ENCODE measurements around the gene LTBP3.

Gene LTBP3

DNA sequence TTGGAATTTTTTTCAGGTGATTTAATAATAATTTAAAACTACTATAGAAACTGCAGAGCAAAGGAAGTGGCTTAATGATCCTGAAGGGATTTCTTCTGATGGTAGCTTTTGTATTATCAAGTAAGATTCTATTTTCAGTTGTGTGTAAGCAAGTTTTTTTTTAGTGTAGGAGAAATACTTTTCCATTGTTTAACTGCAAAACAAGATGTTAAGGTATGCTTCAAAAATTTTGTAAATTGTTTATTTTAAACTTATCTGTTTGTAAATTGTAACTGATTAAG lies 55.9 kb downstream of the LTBP3 start:
- Histone ChIP-seq H3K9ac (ENCODE audit: insufficient read length, low read depth) (peak overlapping the region; percentile 95), H3K9me3 (ENCODE audit: insufficient read depth, low read length) (no peaks in the 10 kb centered on the region), H3K27me3 (ENCODE audit: insufficient read depth, insufficient read length) (no peaks in the 10 kb centered on the region), H3K4me3 (ENCODE audit: insufficient read length, low read depth) (peak overlapping the region; percentile 95), H3K36me3 (ENCODE audit: insufficient read depth, insufficient read length, low read length) (peaks cover 66% of the 10 kb centered on the region), H3K4me1 (ENCODE audit: insufficient read depth, insufficient read length) (no peaks in the 10 kb centered on the region)
- DNase-seq (ENCODE audit: low read depth, low spot score), result no peak
- no peak for TF ChIP-seq SUZ12 (IDR thresholded peaks at IDR 0.05; ENCODE audit: extremely low read depth, insufficient read depth, insufficient read length)
- TF ChIP-seq ZNF274 (IDR thresholded peaks at IDR 0.05; ENCODE audit: low read depth, low read length), result no peak
- TF ChIP-seq YY1 (IDR thresholded peaks at IDR 0.05; ENCODE audit: insufficient read depth, insufficient read length), result no peak

GRCh38 chr11:65501472-65502273 lies 56.5 kb downstream of the LTBP3 start:
- TF ChIP-seq YY1 (IDR thresholded peaks at IDR 0.05; ENCODE audit: insufficient read depth, insufficient read length) (no peak), ZNF274 (IDR thresholded peaks at IDR 0.05; ENCODE audit: low read depth, low read length) (no peak), SUZ12 (IDR thresholded peaks at IDR 0.05; ENCODE audit: extremely low read depth, insufficient read depth, insufficient read length) (no peak)
- H3K9me3 ChIP-seq (ENCODE audit: insufficient read depth, low read length), result no peaks in the 10 kb centered on the region
- peaks cover 66% of the 10 kb centered on the region for H3K36me3 ChIP-seq (ENCODE audit: insufficient read depth, insufficient read length, low read length)
- DNase-seq (ENCODE audit: low read depth, low spot score), result no peak
- no peaks in the 10 kb centered on the region for H3K4me1 ChIP-seq (ENCODE audit: insufficient read depth, insufficient read length)
- peak overlapping the region; percentile 95 for H3K4me3 ChIP-seq (ENCODE audit: insufficient read length, low read depth)
- H3K9ac ChIP-seq (ENCODE audit: insufficient read length, low read depth), result peak overlapping the region; percentile 95
- no peaks in the 10 kb centered on the region for H3K27me3 ChIP-seq (ENCODE audit: insufficient read depth, insufficient read length)

GRCh38 chr11:65501186-65501471 lies 57.0 kb downstream of the LTBP3 start:
- H3K4me3 ChIP-seq (ENCODE audit: insufficient read length, low read depth), result peak overlapping the region; percentile 95
- peaks cover 65% of the 10 kb centered on the region for H3K36me3 ChIP-seq (ENCODE audit: insufficient read depth, insufficient read length, low read length)
- DNase-seq (ENCODE audit: low read depth, low spot score), result no peak
- no peaks in the 10 kb centered on the region for H3K9me3 ChIP-seq (ENCODE audit: insufficient read depth, low read length)
- H3K9ac ChIP-seq (ENCODE audit: insufficient read length, low read depth), result peak overlapping the region; percentile 95
- no peak for TF ChIP-seq YY1 (IDR thresholded peaks at IDR 0.05; ENCODE audit: insufficient read depth, insufficient read length)
- no peak for TF ChIP-seq SUZ12 (IDR thresholded peaks at IDR 0.05; ENCODE audit: extremely low read depth, insufficient read depth, insufficient read length)
- TF ChIP-seq ZNF274 (IDR thresholded peaks at IDR 0.05; ENCODE audit: low read depth, low read length), result no peak
- H3K27me3 ChIP-seq (ENCODE audit: insufficient read depth, insufficient read length), result no peaks in the 10 kb centered on the region
- no peaks in the 10 kb centered on the region for H3K4me1 ChIP-seq (ENCODE audit: insufficient read depth, insufficient read length)

DNA sequence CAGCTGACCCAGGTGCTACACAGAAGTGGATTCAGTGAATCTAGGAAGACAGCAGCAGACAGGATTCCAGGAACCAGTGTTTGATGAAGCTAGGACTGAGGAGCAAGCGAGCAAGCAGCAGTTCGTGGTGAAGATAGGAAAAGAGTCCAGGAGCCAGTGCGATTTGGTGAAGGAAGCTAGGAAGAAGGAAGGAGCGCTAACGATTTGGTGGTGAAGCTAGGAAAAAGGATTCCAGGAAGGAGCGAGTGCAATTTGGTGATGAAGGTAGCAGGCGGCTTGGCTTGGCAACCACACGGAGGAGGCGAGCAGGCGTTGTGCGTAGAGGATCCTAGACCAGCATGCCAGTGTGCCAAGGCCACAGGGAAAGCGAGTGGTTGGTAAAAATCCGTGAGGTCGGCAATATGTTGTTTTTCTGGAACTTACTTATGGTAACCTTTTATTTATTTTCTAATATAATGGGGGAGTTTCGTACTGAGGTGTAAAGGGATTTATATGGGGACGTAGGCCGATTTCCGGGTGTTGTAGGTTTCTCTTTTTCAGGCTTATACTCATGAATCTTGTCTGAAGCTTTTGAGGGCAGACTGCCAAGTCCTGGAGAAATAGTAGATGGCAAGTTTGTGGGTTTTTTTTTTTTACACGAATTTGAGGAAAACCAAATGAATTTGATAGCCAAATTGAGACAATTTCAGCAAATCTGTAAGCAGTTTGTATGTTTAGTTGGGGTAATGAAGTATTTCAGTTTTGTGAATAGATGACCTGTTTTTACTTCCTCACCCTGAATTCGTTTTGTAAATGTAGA lies 57.6 kb downstream of the LTBP3 start:
- peaks cover 59% of the 10 kb centered on the region for H3K36me3 ChIP-seq (ENCODE audit: insufficient read depth, insufficient read length, low read length)
- no peaks in the 10 kb centered on the region for H3K9me3 ChIP-seq (ENCODE audit: insufficient read depth, low read length)
- H3K4me1 ChIP-seq (ENCODE audit: insufficient read depth, insufficient read length), result no peaks in the 10 kb centered on the region
- peak overlapping the region; percentile 95 for H3K4me3 ChIP-seq (ENCODE audit: insufficient read length, low read depth)
- TF ChIP-seq ZNF274 (IDR thresholded peaks at IDR 0.05; ENCODE audit: low read depth, low read length) (no peak), YY1 (IDR thresholded peaks at IDR 0.05; ENCODE audit: insufficient read depth, insufficient read length) (no peak), SUZ12 (IDR thresholded peaks at IDR 0.05; ENCODE audit: extremely low read depth, insufficient read depth, insufficient read length) (no peak)
- DNase-seq (ENCODE audit: low read depth, low spot score), result no peak
- H3K27me3 ChIP-seq (ENCODE audit: insufficient read depth, insufficient read length), result no peaks in the 10 kb centered on the region
- peak overlapping the region; percentile 95 for H3K9ac ChIP-seq (ENCODE audit: insufficient read length, low read depth)

DNA sequence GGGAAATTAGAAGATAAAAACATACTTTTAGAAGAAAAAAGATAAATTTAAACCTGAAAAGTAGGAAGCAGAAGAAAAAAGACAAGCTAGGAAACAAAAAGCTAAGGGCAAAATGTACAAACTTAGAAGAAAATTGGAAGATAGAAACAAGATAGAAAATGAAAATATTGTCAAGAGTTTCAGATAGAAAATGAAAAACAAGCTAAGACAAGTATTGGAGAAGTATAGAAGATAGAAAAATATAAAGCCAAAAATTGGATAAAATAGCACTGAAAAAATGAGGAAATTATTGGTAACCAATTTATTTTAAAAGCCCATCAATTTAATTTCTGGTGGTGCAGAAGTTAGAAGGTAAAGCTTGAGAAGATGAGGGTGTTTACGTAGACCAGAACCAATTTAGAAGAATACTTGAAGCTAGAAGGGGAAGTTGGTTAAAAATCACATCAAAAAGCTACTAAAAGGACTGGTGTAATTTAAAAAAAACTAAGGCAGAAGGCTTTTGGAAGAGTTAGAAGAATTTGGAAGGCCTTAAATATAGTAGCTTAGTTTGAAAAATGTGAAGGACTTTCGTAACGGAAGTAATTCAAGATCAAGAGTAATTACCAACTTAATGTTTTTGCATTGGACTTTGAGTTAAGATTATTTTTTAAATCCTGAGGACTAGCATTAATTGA lies 58.3 kb downstream of the LTBP3 start:
- H3K36me3 ChIP-seq (ENCODE audit: insufficient read depth, insufficient read length, low read length), result peaks cover 52% of the 10 kb centered on the region
- peak overlapping the region; percentile 95 for H3K9ac ChIP-seq (ENCODE audit: insufficient read length, low read depth)
- H3K9me3 ChIP-seq (ENCODE audit: insufficient read depth, low read length), result no peaks in the 10 kb centered on the region
- no peak for TF ChIP-seq YY1 (IDR thresholded peaks at IDR 0.05; ENCODE audit: insufficient read depth, insufficient read length)
- no peak for TF ChIP-seq ZNF274 (IDR thresholded peaks at IDR 0.05; ENCODE audit: low read depth, low read length)
- TF ChIP-seq SUZ12 (IDR thresholded peaks at IDR 0.05; ENCODE audit: extremely low read depth, insufficient read depth, insufficient read length), result no peak
- H3K27me3 ChIP-seq (ENCODE audit: insufficient read depth, insufficient read length), result no peaks in the 10 kb centered on the region
- H3K4me3 ChIP-seq (ENCODE audit: insufficient read length, low read depth), result peak overlapping the region; percentile 95
- no peaks in the 10 kb centered on the region for H3K4me1 ChIP-seq (ENCODE audit: insufficient read depth, insufficient read length)
- DNase-seq (ENCODE audit: low read depth, low spot score), result no peak

DNA sequence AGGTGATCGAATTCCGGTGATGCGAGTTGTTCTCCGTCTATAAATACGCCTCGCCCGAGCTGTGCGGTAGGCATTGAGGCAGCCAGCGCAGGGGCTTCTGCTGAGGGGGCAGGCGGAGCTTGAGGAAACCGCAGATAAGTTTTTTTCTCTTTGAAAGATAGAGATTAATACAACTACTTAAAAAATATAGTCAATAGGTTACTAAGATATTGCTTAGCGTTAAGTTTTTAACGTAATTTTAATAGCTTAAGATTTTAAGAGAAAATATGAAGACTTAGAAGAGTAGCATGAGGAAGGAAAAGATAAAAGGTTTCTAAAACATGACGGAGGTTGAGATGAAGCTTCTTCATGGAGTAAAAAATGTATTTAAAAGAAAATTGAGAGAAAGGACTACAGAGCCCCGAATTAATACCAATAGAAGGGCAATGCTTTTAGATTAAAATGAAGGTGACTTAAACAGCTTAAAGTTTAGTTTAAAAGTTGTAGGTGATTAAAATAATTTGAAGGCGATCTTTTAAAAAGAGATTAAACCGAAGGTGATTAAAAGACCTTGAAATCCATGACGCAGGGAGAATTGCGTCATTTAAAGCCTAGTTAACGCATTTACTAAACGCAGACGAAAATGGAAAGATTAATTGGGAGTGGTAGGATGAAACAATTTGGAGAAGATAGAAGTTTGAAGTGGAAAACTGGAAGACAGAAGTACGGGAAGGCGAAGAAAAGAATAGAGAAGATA lies 59.0 kb downstream of the LTBP3 start, which contains the start of gene MALAT1:
MALAT1 (plus strand) TSS at position 69 of the 736 bp plus-strand sequence.
- Histone ChIP-seq H3K36me3 (ENCODE audit: insufficient read depth, insufficient read length, low read length) (peaks cover 45% of the 10 kb centered on the region), H3K9ac (ENCODE audit: insufficient read length, low read depth) (peak within 1 kb of the TSS; percentile 95), H3K4me1 (ENCODE audit: insufficient read depth, insufficient read length) (peaks cover 3% of the 10 kb centered on the region), H3K27me3 (ENCODE audit: insufficient read depth, insufficient read length) (no peaks in the 10 kb centered on the region), H3K9me3 (ENCODE audit: insufficient read depth, low read length) (no peaks in the 10 kb centered on the region), H3K4me3 (ENCODE audit: insufficient read length, low read depth) (peak within 1 kb of the TSS; percentile 95)
- no peak for TF ChIP-seq YY1 (IDR thresholded peaks at IDR 0.05; ENCODE audit: insufficient read depth, insufficient read length)
- no peak for TF ChIP-seq ZNF274 (IDR thresholded peaks at IDR 0.05; ENCODE audit: low read depth, low read length)
- no peak for TF ChIP-seq SUZ12 (IDR thresholded peaks at IDR 0.05; ENCODE audit: extremely low read depth, insufficient read depth, insufficient read length)
- peak; percentile 91 for DNase-seq (ENCODE audit: low read depth, low spot score)

All from NT2/D1 (cell line).